B cell (primary cell): ENCODE results near the gene NANOS2. TPM values are rescaled to one million over a fixed set of nuclear protein-coding genes. Genes with fewer than 3 reads are reported as not detected.

Experiments used
- ATAC-seq: fragments of 200-7000 bp; cut with Tn5 transposase; one replicate; pipeline ENCODE4 v1.10.0; 2021; ENCODE audit warnings: low read depth, mild to moderate bottlenecking, moderate number of reproducible peaks, moderate library complexity
- CTCF ChIA-PET: fragments of 350-600 bp; sonication (Branson Sonifier 250); formaldehyde crosslinking; loops from one replicate; lab custom pipeline; 2021; ENCODE audit warnings: antibody characterized with exemption, inconsistent platforms; lab: Charles Lee
- POLR2A ChIA-PET: fragments of 350-600 bp; sonication (Branson Sonifier 250); formaldehyde crosslinking; loops from one replicate; lab custom pipeline; 2021; ENCODE audit warnings: antibody characterized with exemption; lab: Charles Lee
- DNase-seq: peaks from one replicate; pipeline ENCODE4 v3.0.0; 2013
- H2AFZ ChIP-seq: 2 replicates; pipeline ENCODE4 v1.6.1; 2012; ENCODE audit warnings: mild to moderate bottlenecking, low read depth, low read length; ENCODE audit not compliant: insufficient read depth, poor library complexity, severe bottlenecking
- H3K27ac ChIP-seq, 2 donors: 1 replicate in 1 of 2; 2 replicates in 1 of 2; pipeline ENCODE4 v1.5.1; 2012 to 2013; ENCODE audit warnings: low read length in 2 of 2, mild to moderate bottlenecking in 2 of 2, moderate library complexity in 1 of 2
- H3K27me3 ChIP-seq, 4 experiments: fragments of 200-600 bp in 1 of 4; sonication (generic) in 1 of 4; replicated peaks in 1 of 4; 1 replicate in 2 of 4; 2 replicates in 2 of 4; pipeline versions ENCODE4 v1.6.1 to v1.7.0; 2013 to 2016; ENCODE audit warnings: low read length in 3 of 4, mild to moderate bottlenecking in 2 of 4, mixed read lengths in 1 of 4, moderate library complexity in 1 of 4; ENCODE audit not compliant: insufficient read depth in 4 of 4, control insufficient read depth in 3 of 4; ENCODE audit errors: control extremely low read depth in 1 of 4
- H3K36me3 ChIP-seq, 2 experiments: replicated peaks in 1 of 2; 1 replicate in 1 of 2; 2 replicates in 1 of 2; pipeline versions ENCODE4 v1.6.1 to v1.7.1; 2013; ENCODE audit warnings: low read length in 1 of 2; ENCODE audit not compliant: insufficient read depth in 2 of 2, control insufficient read depth in 1 of 2; ENCODE audit errors: control extremely low read depth in 1 of 2, extremely low read depth in 1 of 2
- H3K4me1 ChIP-seq, 2 donors: fragments of 200-600 bp in 1 of 2; sonication (generic) in 1 of 2; 1 replicate in 1 of 2; 2 replicates in 1 of 2; pipeline versions ENCODE4 v1.5.1 to v1.6.1; 2013 to 2017; ENCODE audit warnings: low read length in 2 of 2; ENCODE audit not compliant: control insufficient read depth in 2 of 2, insufficient read depth in 2 of 2
- H3K4me2 ChIP-seq: replicated peaks from 2 replicates; pipeline ENCODE3; 2012; ENCODE audit warnings: mild to moderate bottlenecking, low read depth, low read length; ENCODE audit not compliant: poor library complexity, severe bottlenecking
- H3K4me3 ChIP-seq, 5 experiments: fragments of 200-600 bp in 1 of 5; sonication (generic) in 1 of 5; 1 replicate in 3 of 5; 2 replicates in 2 of 5; pipeline versions ENCODE4 v1.5.1 to v1.7.0; 2011 to 2016; ENCODE audit warnings: low read length in 4 of 5, mild to moderate bottlenecking in 4 of 5, low read depth in 2 of 5, control low read depth in 1 of 5, moderate library complexity in 1 of 5; ENCODE audit not compliant: insufficient read depth in 1 of 5; ENCODE audit errors: control extremely low read depth in 1 of 5, extremely low read depth in 1 of 5
- H3K79me2 ChIP-seq: fragments of 200-600 bp; sonication (generic); one replicate; pipeline ENCODE4 v1.6.0; 2016; ENCODE audit warnings: low read length; ENCODE audit not compliant: control insufficient read depth, insufficient read depth
- H3K9ac ChIP-seq: fragments of 200-600 bp; sonication (generic); 2 replicates; pipeline ENCODE4 v1.6.1; 2017; ENCODE audit warnings: mild to moderate bottlenecking, low read length, moderate library complexity
- H3K9me3 ChIP-seq, 3 donors: one replicate each; pipeline versions ENCODE4 v1.6.1 to v1.7.1; 2013; ENCODE audit warnings: low read length in 2 of 3; ENCODE audit not compliant: control insufficient read depth in 2 of 3, insufficient read depth in 1 of 3; ENCODE audit errors: control extremely low read depth in 1 of 3
- H4K20me1 ChIP-seq: 2 replicates; pipeline ENCODE4 v1.6.0; 2012; ENCODE audit warnings: mild to moderate bottlenecking, low read length; ENCODE audit not compliant: insufficient read depth, control insufficient read depth, poor library complexity, severe bottlenecking
- H3K27ac Mint-ChIP-seq: one replicate; pipeline ENCODE4 v1.8.0; 2021; ENCODE audit warnings: mixed read lengths
- H3K27me3 Mint-ChIP-seq: one replicate; pipeline ENCODE4 v1.8.0; 2021; ENCODE audit warnings: mixed read lengths
- H3K4me1 Mint-ChIP-seq: one replicate; pipeline ENCODE4 v1.8.0; 2021; ENCODE audit warnings: mixed read lengths
- H3K4me3 Mint-ChIP-seq: one replicate; pipeline ENCODE4 v1.8.0; 2021; ENCODE audit warnings: mixed read lengths
- H3K9me3 Mint-ChIP-seq: one replicate; pipeline ENCODE4 v1.8.0; 2022; ENCODE audit warnings: mixed read lengths; ENCODE audit not compliant: insufficient read depth
- EZH2 ChIP-seq: IDR thresholded peaks from 2 replicates; pipeline ENCODE4 v1.6.1; 2012; ENCODE audit warnings: borderline replicate concordance, low read depth, mild to moderate bottlenecking, moderate library complexity, low read length; ENCODE audit not compliant: insufficient read depth, poor library complexity, severe bottlenecking
- WGBS: methylation state at CpG from one replicate; pipeline ENCODE4 v1.1.5; 2013; ENCODE audit warnings: missing lambda C conversion rate; ENCODE audit not compliant: insufficient coverage; 5-methylcytosine and 5-hydroxymethylcytosine counted together
- intact Hi-C: fragments of 100-400 bp; cut with micrococcal nuclease; formaldehyde crosslinking; loops from one replicate; pipeline ENCODE4 v1.10.0; 2022
- polyA plus RNA-seq: library from polyadenylated mRNA; depleted of rRNA; stranded (reverse); fragments of >200 nt; gene quantifications from 2 replicates; pipeline ENCODE4 v1.2.3, GENCODE V29; 2012
- total RNA-seq, 2 donors: library from RNA; stranded (reverse); fragments of 120-200 nt in 1 of 2; gene quantifications; 1 replicate in 1 of 2; 2 replicates in 1 of 2; pipeline versions ENCODE4 v1.2.3 to v1.2.4, GENCODE V29; 2013 to 2022
- TF ChIP-seq, protein P1 (sequence below): fragments of 200-600 bp; IDR thresholded peaks from one replicate; pipeline ENCODE4 v1.8.0; 2022; ENCODE audit warnings: antibody characterized with exemption, mild to moderate bottlenecking

Gene NANOS2
- total and polyA plus RNA-seq, 2 donors (not counting 1 experiment from before 2014, with no cell fraction given), result not detected

DNA sequence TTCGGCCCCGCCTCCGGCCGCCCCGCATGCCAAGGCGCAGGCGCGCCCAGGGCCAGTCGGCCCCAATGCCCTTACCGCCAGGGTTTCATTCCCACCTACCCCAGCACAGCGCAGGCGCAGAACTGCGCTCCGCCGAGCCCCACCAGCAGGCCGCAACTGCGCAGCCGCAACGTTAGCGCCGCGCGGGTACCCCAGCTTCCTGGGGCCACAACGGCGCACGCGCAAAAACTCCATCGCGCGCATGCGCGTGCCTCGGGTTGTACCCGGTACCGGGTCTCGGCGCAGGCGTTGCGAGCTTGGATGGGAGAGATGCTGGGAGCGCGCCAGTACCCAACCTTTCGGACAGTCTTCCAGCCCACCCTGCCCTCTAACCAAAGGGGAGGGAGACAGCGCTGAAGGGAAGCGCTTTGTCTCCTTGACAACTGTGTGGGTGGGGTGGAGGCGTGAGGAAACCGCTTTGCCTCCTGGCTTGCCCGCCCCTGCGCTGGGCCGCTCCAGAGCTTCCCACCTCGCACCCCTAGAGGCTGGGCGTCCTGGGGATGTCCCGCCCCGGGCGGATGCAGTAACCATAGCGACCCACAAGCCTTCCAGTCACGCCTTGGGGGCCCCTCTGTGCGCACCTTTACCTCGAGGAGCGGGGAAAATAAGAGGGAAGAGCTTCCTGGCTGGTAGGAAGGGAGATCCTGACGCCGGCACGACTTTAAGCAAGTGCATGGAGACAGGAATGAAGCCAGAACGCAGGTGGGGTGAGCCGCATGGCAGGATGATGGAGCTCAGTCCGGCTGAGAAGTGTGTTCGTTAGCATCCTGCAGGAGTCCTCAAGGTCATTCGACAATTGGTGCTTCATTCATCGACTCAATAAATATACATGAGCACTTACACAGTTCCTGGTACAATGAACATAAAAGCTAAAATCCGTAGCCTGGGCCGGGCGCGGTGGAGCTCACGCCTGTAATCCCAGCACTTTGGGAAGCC is 11.6 kb downstream of the NANOS2 start:
- peak overlapping the region; percentile 89 for H3K4me2 ChIP-seq
- CTCF ChIA-PET, result interaction anchor here (0.8 to 2.7 kb wide), 5 partner anchors 15 to 106 kb away, joined by 3 to 15 read pairs (median 4); partner anchors contain the start of genes CCDC61, FOXA3 and SYMPK
- H3K36me3 ChIP-seq, result peaks cover 3 to 9% of the 10 kb centered on the region in 2 experiments
- Mint-ChIP-seq H3K27ac (peak overlapping the region; percentile 95), H3K4me1 (peaks cover 32% of the 10 kb centered on the region), H3K4me3 (peak overlapping the region; percentile 89), H3K27me3 (no peaks in the 10 kb centered on the region), H3K9me3 (no peaks in the 10 kb centered on the region)
- POLR2A ChIA-PET, result interaction anchor here (0.6 to 2.9 kb wide), 5 partner anchors 11 to 354 kb away, joined by 3 to 33 read pairs (median 7); partner anchors contain the start of genes FOXA3, IRF2BP1 and SYMPK
- peaks cover 16 to 21% of the 10 kb centered on the region in 2 donors for H3K4me1 ChIP-seq
- peaks cover 20% of the 10 kb centered on the region for H3K79me2 ChIP-seq
- H3K27me3 ChIP-seq, result no peaks in the 10 kb centered on the region
- peak overlapping the region; percentile 73 for H3K9ac ChIP-seq
- peak overlapping the region; percentile 82 for H2AFZ ChIP-seq
- peak overlapping the region; percentile 68 to 88 (median 74) for H3K4me3 ChIP-seq
- H3K9me3 ChIP-seq, result no peaks in the 10 kb centered on the region
- DNase-seq (peak; percentile 100), ATAC-seq (peak; percentile 83)
- 3% methylated on average over 67 of the region's 73 CpGs for WGBS
- TF ChIP-seq, protein P1, sequence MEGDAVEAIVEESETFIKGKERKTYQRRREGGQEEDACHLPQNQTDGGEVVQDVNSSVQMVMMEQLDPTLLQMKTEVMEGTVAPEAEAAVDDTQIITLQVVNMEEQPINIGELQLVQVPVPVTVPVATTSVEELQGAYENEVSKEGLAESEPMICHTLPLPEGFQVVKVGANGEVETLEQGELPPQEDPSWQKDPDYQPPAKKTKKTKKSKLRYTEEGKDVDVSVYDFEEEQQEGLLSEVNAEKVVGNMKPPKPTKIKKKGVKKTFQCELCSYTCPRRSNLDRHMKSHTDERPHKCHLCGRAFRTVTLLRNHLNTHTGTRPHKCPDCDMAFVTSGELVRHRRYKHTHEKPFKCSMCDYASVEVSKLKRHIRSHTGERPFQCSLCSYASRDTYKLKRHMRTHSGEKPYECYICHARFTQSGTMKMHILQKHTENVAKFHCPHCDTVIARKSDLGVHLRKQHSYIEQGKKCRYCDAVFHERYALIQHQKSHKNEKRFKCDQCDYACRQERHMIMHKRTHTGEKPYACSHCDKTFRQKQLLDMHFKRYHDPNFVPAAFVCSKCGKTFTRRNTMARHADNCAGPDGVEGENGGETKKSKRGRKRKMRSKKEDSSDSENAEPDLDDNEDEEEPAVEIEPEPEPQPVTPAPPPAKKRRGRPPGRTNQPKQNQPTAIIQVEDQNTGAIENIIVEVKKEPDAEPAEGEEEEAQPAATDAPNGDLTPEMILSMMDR, result no peak
- no peak for TF ChIP-seq EZH2
- H3K27ac ChIP-seq, result peak overlapping the region; percentile 64 to 70
- intact Hi-C loops, result loop anchor here (1.0 kb wide), 5 partner anchors 17 to 113 kb away; partner anchors contain the start of genes CCDC61, IRF2BP1 and SYMPK
- no peaks in the 10 kb centered on the region for H4K20me1 ChIP-seq
